Transverse colon (tissue), 4 donors: ENCODE data around the gene GALK2. TPM values are rescaled to one million over a fixed set of nuclear protein-coding genes. Genes with fewer than 3 reads are reported as not detected.

Source experiments
- DNase-seq: peaks from one replicate; pipeline ENCODE4 v3.0.0-alpha.2; 2019
- H3K27ac ChIP-seq, 4 donors: fragments of 200-600 bp; sonication (generic); 2 replicates each; pipeline ENCODE4 v1.5.1; 2016 to 2018; ENCODE audit warnings: inconsistent platforms in 4 of 4
- H3K27me3 ChIP-seq: fragments of 200-600 bp; sonication (generic); 2 replicates; pipeline ENCODE4 v1.5.1; 2017; ENCODE audit warnings: inconsistent platforms
- H3K36me3 ChIP-seq, 4 donors: fragments of 200-600 bp; sonication (generic); 2 replicates each; pipeline ENCODE4 v1.5.1; 2017 to 2019; ENCODE audit warnings: inconsistent platforms in 4 of 4
- H3K4me1 ChIP-seq, 4 donors: fragments of 200-600 bp; sonication (generic); 2 replicates each; pipeline ENCODE4 v1.5.1; 2017 to 2020; ENCODE audit warnings: inconsistent platforms in 4 of 4
- H3K4me3 ChIP-seq, 4 donors: fragments of 200-600 bp; sonication (generic); 1 replicate in 1 of 4; 2 replicates in 3 of 4; pipeline versions ENCODE4 v1.5.1 to v1.6.1; 2017 to 2019; ENCODE audit warnings: inconsistent platforms in 4 of 4
- H3K9me3 ChIP-seq, 2 donors: fragments of 200-600 bp; sonication (generic); 2 replicates each; pipeline ENCODE4 v1.5.1; 2017 to 2019; ENCODE audit warnings: inconsistent platforms in 2 of 2
- EP300 ChIP-seq: sonication (generic); formaldehyde crosslinking; IDR thresholded peaks from one replicate; pipeline ENCODE4 v1.6.1; 2017; ENCODE audit warnings: antibody characterized with exemption, low read depth
- POLR2A ChIP-seq: fragments of 450-650 bp; IDR thresholded peaks from one replicate; pipeline ENCODE4 v1.6.1; 2016; ENCODE audit warnings: antibody characterized with exemption, mild to moderate bottlenecking, moderate library complexity
- POLR2AphosphoS5 ChIP-seq, 3 donors: sonication (generic); formaldehyde crosslinking; IDR thresholded peaks; one replicate each; pipeline ENCODE4 v1.6.1; 2016; ENCODE audit warnings: antibody characterized with exemption in 3 of 3
- whole genome bisulfite sequencing, 2 donors: methylation state at CpG; one replicate each; pipeline ENCODE4 v1.1.5; 2018; ENCODE audit warnings: low coverage in 1 of 2; 5-methylcytosine and 5-hydroxymethylcytosine counted together
- in situ Hi-C, 4 donors: fragments of 200-750 bp; cut with MboI; loops; one replicate each; pipeline versions ENCODE4 v1.15.0 to v1.15.1; 2017; ENCODE audit warnings: low sequenced_read_pairs in 3 of 4, low pct_ligation_motif_present in 1 of 4, low pct_unique_long_range_greater_than_20kb in 1 of 4
- intact Hi-C: fragments of 100-400 bp; cut with DNase I; formaldehyde crosslinking; loops from one replicate; pipeline ENCODE4 v1.15.1; 2023; ENCODE audit warnings: low total_unique reads
- total RNA-seq, 4 donors: library from RNA; depleted of rRNA; stranded (reverse); fragments of >200 nt; gene quantifications; one replicate each; pipeline ENCODE4 v1.1.0, GENCODE V29; 2016
- TF ChIP-seq, protein P1 (sequence below), 5 experiments: fragments of 200-600 bp in 3 of 5; fragments of 450-650 bp in 2 of 5; sonication (generic) in 3 of 5; IDR thresholded peaks; 1 replicate in 2 of 5; 2 replicates in 3 of 5; pipeline ENCODE4 v1.5.1; 2016 to 2017; ENCODE audit warnings: antibody characterized with exemption in 5 of 5, inconsistent platforms in 3 of 5, mild to moderate bottlenecking in 2 of 5, moderate library complexity in 1 of 5

The GALK2 gene
- total RNA-seq, 4 donors from 2014 or later, result 5.6 to 42.6 (median 30.7) TPM

GRCh38 chr15:49135911-49136310 lies 34.1 kb upstream of the GALK2 start:
- H3K36me3 ChIP-seq, result peaks cover 0 to 77% (median 26%) of the 10 kb centered on the region in 4 donors
- H3K27ac ChIP-seq, result no peak overlapping the region
- WGBS, 2 donors, result 72 to 84% methylated on average over 3 of the region's 3 CpGs
- TF ChIP-seq EP300 (no peak), POLR2AphosphoS5 (IDR thresholded peaks at IDR 0.05) (no peak), POLR2A (no peak)
- TF ChIP-seq, protein P1, sequence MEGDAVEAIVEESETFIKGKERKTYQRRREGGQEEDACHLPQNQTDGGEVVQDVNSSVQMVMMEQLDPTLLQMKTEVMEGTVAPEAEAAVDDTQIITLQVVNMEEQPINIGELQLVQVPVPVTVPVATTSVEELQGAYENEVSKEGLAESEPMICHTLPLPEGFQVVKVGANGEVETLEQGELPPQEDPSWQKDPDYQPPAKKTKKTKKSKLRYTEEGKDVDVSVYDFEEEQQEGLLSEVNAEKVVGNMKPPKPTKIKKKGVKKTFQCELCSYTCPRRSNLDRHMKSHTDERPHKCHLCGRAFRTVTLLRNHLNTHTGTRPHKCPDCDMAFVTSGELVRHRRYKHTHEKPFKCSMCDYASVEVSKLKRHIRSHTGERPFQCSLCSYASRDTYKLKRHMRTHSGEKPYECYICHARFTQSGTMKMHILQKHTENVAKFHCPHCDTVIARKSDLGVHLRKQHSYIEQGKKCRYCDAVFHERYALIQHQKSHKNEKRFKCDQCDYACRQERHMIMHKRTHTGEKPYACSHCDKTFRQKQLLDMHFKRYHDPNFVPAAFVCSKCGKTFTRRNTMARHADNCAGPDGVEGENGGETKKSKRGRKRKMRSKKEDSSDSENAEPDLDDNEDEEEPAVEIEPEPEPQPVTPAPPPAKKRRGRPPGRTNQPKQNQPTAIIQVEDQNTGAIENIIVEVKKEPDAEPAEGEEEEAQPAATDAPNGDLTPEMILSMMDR (IDR thresholded peaks at IDR 0.05), result no peak
- intact Hi-C loops, result no loop called here
- peaks cover 0 to 3% (median 0%) of the 10 kb centered on the region in 4 donors for H3K4me1 ChIP-seq
- no peaks in the 10 kb centered on the region for H3K27me3 ChIP-seq
- no peak for DNase-seq
- H3K9me3 ChIP-seq, result no peaks in the 10 kb centered on the region
- H3K4me3 ChIP-seq, result no peak overlapping the region
- in situ Hi-C loops, result no loop called here

DNA sequence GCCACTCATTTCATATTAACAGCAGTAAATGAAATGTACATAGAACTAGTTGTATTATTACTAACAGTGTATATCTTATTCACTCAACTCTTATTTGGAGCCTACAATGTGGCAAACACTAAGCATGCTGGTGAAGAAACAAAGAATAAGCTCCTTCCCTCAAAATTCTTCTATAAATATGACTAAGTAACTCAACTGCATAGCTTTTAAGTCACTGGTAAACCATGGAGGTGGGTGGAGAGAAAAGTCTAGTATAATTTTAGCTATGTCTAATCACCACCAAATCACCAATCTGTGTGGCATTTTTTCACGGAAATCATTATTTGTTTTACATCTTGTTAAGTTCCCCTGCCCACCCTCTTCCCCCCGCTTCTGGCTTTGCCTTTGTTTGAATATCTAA lies 32.2 kb upstream of the GALK2 start:
- in situ Hi-C loops, result no loop called here
- Histone ChIP-seq H3K9me3 (no peaks in the 10 kb centered on the region), H3K4me1 (peaks cover 0 to 3% (median 0%) of the 10 kb centered on the region in 4 donors), H3K4me3 (no peak overlapping the region), H3K27me3 (no peaks in the 10 kb centered on the region), H3K36me3 (peaks cover 0 to 81% (median 33%) of the 10 kb centered on the region in 4 donors), H3K27ac (no peak overlapping the region)
- 83% methylated on average over 2 of the region's 2 CpGs for WGBS, 2 donors
- TF ChIP-seq POLR2AphosphoS5 (IDR thresholded peaks at IDR 0.05) (no peak), POLR2A (no peak), EP300 (no peak)
- TF ChIP-seq, protein P1 (IDR thresholded peaks at IDR 0.05), result no peak
- no peak for DNase-seq
- intact Hi-C loops, result no loop called here

- no peaks in the 10 kb centered on the region for H3K27me3 ChIP-seq
- H3K27ac ChIP-seq, result no peak overlapping the region
- peaks cover 4 to 44% (median 6%) of the 10 kb centered on the region in 4 donors for H3K4me1 ChIP-seq
- whole genome bisulfite sequencing, 2 donors, result 20% methylated on average over 3 of the region's 3 CpGs
- intact Hi-C loops, result loop anchor here (10.0 kb wide), 1 partner anchor 281 kb away; no protein-coding TSS in a partner anchor
- no peaks in the 10 kb centered on the region for H3K9me3 ChIP-seq
- in situ Hi-C loops, result loop anchor here in 2 of 4 donors (10.0 kb wide), 1 partner anchor 281 kb away; no protein-coding TSS in a partner anchor
- no peak for DNase-seq
- peaks cover 0 to 39% (median 12%) of the 10 kb centered on the region in 4 donors for H3K36me3 ChIP-seq
- no peak for TF ChIP-seq POLR2AphosphoS5 (IDR thresholded peaks at IDR 0.05)
- TF ChIP-seq, protein P1 (IDR thresholded peaks at IDR 0.05), result peak; percentile 30 to 62 (median 57)
- H3K4me3 ChIP-seq, result no peak overlapping the region
These were observed 24.1 kb upstream of the GALK2 start for GRCh38 chr15:49145651-49146609.

DNA sequence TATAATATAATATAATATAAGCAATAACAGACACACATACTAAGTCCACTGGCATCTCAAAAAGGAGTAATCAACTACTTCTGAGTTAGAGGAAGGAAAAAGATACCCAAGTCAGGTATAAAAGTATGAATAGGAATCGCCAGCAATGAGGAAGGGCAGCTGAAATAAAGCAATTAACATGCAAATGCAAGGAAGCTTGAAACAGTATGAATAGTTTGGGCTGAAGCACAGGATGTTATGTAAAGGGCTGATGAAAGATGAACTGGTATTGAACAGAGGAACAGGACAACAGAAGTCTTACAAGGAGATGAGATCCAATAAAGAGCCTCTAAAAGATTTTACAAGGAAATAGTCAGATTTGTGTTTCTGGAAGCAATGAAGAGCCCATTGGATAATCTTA lies 21.7 kb upstream of the GALK2 start:
- 18 to 40% methylated on average over 1 of the region's 1 CpG for WGBS, 2 donors
- Histone ChIP-seq H3K27ac (no peak overlapping the region), H3K9me3 (no peaks in the 10 kb centered on the region), H3K27me3 (no peaks in the 10 kb centered on the region), H3K4me3 (no peak overlapping the region), H3K4me1 (peaks cover 4 to 57% (median 8%) of the 10 kb centered on the region in 4 donors), H3K36me3 (peaks cover 0 to 16% (median 1%) of the 10 kb centered on the region in 4 donors)
- in situ Hi-C loops, result loop anchor here in 2 of 4 donors (10.0 kb wide), 1 partner anchor 283 kb away; no protein-coding TSS in a partner anchor
- DNase-seq, result no peak
- intact Hi-C loops, result loop anchor here (10.0 kb wide), 1 partner anchor 283 kb away; no protein-coding TSS in a partner anchor
- TF ChIP-seq EP300, result no peak
- TF ChIP-seq POLR2AphosphoS5 (IDR thresholded peaks at IDR 0.05), result no peak
- TF ChIP-seq POLR2A, result no peak
- TF ChIP-seq, protein P1 (IDR thresholded peaks at IDR 0.05), result no peak
